ENCODE results near the gene CCNY.
"Not testable (repeated sequence)": the region's sequence is repeated elsewhere in the genome, so short reads cannot be mapped to it uniquely, and the experiment has no call there.

The CCNY gene

DNA sequence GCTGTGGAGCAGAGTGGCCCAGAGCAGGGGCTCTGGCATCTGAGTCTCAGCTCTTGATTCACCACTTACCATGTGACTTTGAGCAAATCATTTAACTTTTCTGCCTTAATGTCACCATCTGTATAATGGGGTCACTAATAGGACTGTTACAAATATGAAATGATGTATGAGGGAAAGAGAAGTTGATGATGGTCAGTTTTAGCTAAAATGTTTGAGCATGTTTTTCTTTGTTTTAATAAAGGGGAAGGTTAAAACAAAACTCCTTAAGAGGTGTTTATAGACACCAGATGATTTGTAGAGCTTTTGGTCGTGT lies 81.0 kb downstream of the CCNY start:
- no peak overlapping the region for H3K27ac ChIP-seq
- H3K4me3 ChIP-seq (ENCODE audit: low read depth, low read length): no peak overlapping the region
- H3K4me1 ChIP-seq: peaks cover 9% of the 10 kb centered on the region
- no peaks in the 10 kb centered on the region for H3K27me3 ChIP-seq (ENCODE audit: control insufficient read depth, insufficient read depth, low read length)
- no peak overlapping the region for H3K9ac ChIP-seq
- H3K4me2 ChIP-seq (ENCODE audit: low read length): no peak overlapping the region
- H3K79me2 ChIP-seq: peaks cover 22% of the 10 kb centered on the region
- no peaks in the 10 kb centered on the region for H3K9me3 ChIP-seq (ENCODE audit: control insufficient read depth, low read length)
- no peak overlapping the region for H2AFZ ChIP-seq
- no peaks in the 10 kb centered on the region for H3K36me3 ChIP-seq (ENCODE audit: control insufficient read depth, insufficient read depth, low read length)
- TF ChIP-seq, protein P1, sequence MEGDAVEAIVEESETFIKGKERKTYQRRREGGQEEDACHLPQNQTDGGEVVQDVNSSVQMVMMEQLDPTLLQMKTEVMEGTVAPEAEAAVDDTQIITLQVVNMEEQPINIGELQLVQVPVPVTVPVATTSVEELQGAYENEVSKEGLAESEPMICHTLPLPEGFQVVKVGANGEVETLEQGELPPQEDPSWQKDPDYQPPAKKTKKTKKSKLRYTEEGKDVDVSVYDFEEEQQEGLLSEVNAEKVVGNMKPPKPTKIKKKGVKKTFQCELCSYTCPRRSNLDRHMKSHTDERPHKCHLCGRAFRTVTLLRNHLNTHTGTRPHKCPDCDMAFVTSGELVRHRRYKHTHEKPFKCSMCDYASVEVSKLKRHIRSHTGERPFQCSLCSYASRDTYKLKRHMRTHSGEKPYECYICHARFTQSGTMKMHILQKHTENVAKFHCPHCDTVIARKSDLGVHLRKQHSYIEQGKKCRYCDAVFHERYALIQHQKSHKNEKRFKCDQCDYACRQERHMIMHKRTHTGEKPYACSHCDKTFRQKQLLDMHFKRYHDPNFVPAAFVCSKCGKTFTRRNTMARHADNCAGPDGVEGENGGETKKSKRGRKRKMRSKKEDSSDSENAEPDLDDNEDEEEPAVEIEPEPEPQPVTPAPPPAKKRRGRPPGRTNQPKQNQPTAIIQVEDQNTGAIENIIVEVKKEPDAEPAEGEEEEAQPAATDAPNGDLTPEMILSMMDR (IDR thresholded peaks at IDR 0.05): no peak

DNA sequence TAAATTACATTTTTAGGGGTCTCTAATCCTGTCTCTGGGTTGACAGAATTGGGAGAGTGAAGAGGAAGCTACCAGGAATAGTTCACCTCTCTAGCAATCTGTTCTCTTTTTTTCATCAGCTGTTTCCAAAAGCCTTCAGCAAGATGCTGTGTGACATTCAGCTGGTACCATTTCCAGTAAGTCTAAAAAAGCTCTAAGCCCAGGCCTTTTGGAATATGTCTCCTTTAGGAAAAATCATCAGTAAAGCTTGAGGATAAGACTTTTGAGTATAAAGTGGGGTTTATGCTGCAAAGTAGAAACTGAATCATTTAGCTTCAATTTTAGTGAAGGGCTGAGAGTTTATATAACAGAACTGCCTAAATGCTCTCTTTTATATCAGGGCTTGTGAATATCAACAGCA lies 81.5 kb downstream of the CCNY start:
- Histone ChIP-seq H3K79me2 (peaks cover 22% of the 10 kb centered on the region), H3K36me3 (ENCODE audit: control insufficient read depth, insufficient read depth, low read length) (no peaks in the 10 kb centered on the region), H3K27me3 (ENCODE audit: control insufficient read depth, insufficient read depth, low read length) (no peaks in the 10 kb centered on the region), H3K9ac (no peak overlapping the region), H2AFZ (no peak overlapping the region), H3K9me3 (ENCODE audit: control insufficient read depth, low read length) (no peaks in the 10 kb centered on the region), H3K4me3 (ENCODE audit: low read depth, low read length) (no peak overlapping the region), H3K4me1 (peaks cover 9% of the 10 kb centered on the region), H3K4me2 (ENCODE audit: low read length) (no peak overlapping the region), H3K27ac (no peak overlapping the region)
- TF ChIP-seq, protein P1 (IDR thresholded peaks at IDR 0.05): no peak

DNA sequence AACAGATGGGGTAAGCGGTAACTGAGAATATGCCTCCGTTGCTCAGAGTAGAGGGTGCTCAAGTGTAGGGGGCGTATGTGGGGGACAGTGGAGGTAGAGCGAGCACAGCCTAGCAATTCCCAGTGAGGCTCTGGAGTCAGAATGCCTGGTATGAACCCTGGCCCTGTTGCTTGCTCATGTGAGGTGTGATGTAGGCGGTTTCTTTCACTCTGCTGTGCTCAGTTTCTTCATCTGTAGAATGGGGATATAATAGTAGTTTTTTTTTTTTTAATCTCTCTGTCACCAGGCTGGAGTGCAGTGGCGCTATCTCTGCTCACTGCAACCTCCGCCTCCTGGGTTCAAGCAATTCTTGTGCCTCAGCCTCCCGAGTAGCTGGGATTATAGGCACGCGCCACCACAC lies 82.3 kb downstream of the CCNY start:
- not testable (repeated sequence) for H3K36me3 ChIP-seq (ENCODE audit: control insufficient read depth, insufficient read depth, low read length); H3K4me2 ChIP-seq (ENCODE audit: low read length); H3K27ac ChIP-seq; H3K27me3 ChIP-seq (ENCODE audit: control insufficient read depth, insufficient read depth, low read length); H2AFZ ChIP-seq; H3K4me1 ChIP-seq; H3K9me3 ChIP-seq (ENCODE audit: control insufficient read depth, low read length); H3K4me3 ChIP-seq (ENCODE audit: low read depth, low read length); H3K9ac ChIP-seq
- H3K79me2 ChIP-seq: peaks cover 24% of the 10 kb centered on the region

DNA sequence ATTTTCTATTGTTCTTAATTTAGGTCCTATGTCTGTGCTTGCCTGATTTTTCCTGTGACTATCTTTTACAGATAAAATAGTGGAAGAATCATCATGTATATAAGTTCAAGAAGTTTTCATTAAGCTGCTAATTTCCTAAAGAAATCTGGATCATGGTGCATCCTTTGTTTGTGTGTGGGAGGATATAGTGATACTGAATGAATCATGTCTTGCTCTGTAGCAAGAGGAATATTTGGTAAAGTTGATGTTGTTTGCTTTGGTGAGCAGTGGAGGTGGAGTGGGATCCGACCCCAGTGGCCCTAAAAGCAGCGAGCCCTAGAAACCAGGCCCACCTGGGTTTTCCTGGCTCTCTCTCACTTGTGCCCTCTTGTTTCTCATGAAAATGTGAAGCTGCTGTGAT lies 83.7 kb downstream of the CCNY start:
- Histone ChIP-seq H3K27ac (no peak overlapping the region), H2AFZ (no peak overlapping the region), H3K4me2 (ENCODE audit: low read length) (no peak overlapping the region), H3K27me3 (ENCODE audit: control insufficient read depth, insufficient read depth, low read length) (no peaks in the 10 kb centered on the region), H3K4me3 (ENCODE audit: low read depth, low read length) (no peak overlapping the region), H3K36me3 (ENCODE audit: control insufficient read depth, insufficient read depth, low read length) (no peaks in the 10 kb centered on the region), H3K4me1 (peaks cover 8% of the 10 kb centered on the region), H3K79me2 (peaks cover 37% of the 10 kb centered on the region), H3K9me3 (ENCODE audit: control insufficient read depth, low read length) (no peaks in the 10 kb centered on the region), H3K9ac (no peak overlapping the region)
- TF ChIP-seq, protein P1 (IDR thresholded peaks at IDR 0.05): no peak

DNA sequence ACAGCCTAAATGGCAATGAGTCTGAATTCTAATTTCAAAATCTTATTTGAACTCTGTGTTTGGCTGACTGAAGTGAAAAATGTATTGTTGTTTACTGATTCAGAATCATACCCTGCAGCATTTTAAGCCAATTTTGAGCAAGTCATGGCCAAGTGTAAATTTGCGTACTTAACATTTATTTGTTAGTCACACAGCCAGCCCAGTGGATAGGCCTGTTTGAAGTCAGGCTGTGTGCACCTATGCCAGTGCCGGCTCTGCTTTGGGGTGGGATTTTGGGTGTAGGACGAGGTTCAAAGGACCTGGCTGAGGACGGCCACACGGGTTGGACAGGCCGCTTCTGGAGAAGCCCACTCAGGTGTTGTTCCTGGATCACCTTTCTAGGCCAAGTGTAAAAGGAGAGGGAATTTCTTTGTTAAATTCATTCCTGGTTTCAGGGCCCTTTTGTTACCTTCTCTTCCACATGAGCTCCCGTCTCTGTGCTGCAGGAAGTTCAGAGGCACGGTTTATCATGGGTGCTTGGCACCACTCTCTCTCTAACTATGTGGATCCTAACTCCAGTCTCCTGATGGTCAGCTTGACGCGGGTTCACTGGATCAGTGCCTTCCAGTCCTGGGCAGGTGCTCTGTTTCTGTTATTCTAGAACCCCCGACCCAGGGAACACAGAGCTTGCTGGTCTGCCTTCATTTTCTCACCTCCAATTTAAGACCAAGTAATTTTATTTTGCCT lies 84.7 kb downstream of the CCNY start:
- TF ChIP-seq, protein P1 (IDR thresholded peaks at IDR 0.05): no peak
- H3K4me2 ChIP-seq (ENCODE audit: low read length): no peak overlapping the region
- no peak overlapping the region for H3K9ac ChIP-seq
- H3K9me3 ChIP-seq (ENCODE audit: control insufficient read depth, low read length): no peaks in the 10 kb centered on the region
- H3K4me3 ChIP-seq (ENCODE audit: low read depth, low read length): no peak overlapping the region
- H3K27me3 ChIP-seq (ENCODE audit: control insufficient read depth, insufficient read depth, low read length): no peaks in the 10 kb centered on the region
- no peak overlapping the region for H2AFZ ChIP-seq
- H3K27ac ChIP-seq: no peak overlapping the region
- H3K4me1 ChIP-seq: peaks cover 6% of the 10 kb centered on the region
- H3K79me2 ChIP-seq: peaks cover 38% of the 10 kb centered on the region
- no peaks in the 10 kb centered on the region for H3K36me3 ChIP-seq (ENCODE audit: control insufficient read depth, insufficient read depth, low read length)
